GM10266 (cell line): Measurements from ENCODE around the gene PITX1.
"Not testable (repeated sequence)": the region's sequence is repeated elsewhere in the genome, so short reads cannot be mapped to it uniquely, and the experiment has no call there.

ENCODE experiments used
- DNase-seq: peaks from one replicate; pipeline ENCODE4 v3.0.0; 2012; ENCODE audit errors: extremely low spot score
- TF ChIP-seq, protein P1 (sequence below): IDR thresholded peaks from 2 replicates; pipeline ENCODE4 v1.5.1; 2012; ENCODE audit warnings: mild to moderate bottlenecking, low read depth; ENCODE audit not compliant: control insufficient read depth, insufficient read depth; ENCODE audit errors: missing control alignments

Gene PITX1

GRCh38 chr5:135007749-135008363, 26.2 kb downstream of the PITX1 start:
- DNase-seq = no peak
- TF ChIP-seq, protein P1, sequence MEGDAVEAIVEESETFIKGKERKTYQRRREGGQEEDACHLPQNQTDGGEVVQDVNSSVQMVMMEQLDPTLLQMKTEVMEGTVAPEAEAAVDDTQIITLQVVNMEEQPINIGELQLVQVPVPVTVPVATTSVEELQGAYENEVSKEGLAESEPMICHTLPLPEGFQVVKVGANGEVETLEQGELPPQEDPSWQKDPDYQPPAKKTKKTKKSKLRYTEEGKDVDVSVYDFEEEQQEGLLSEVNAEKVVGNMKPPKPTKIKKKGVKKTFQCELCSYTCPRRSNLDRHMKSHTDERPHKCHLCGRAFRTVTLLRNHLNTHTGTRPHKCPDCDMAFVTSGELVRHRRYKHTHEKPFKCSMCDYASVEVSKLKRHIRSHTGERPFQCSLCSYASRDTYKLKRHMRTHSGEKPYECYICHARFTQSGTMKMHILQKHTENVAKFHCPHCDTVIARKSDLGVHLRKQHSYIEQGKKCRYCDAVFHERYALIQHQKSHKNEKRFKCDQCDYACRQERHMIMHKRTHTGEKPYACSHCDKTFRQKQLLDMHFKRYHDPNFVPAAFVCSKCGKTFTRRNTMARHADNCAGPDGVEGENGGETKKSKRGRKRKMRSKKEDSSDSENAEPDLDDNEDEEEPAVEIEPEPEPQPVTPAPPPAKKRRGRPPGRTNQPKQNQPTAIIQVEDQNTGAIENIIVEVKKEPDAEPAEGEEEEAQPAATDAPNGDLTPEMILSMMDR = no peak

DNA sequence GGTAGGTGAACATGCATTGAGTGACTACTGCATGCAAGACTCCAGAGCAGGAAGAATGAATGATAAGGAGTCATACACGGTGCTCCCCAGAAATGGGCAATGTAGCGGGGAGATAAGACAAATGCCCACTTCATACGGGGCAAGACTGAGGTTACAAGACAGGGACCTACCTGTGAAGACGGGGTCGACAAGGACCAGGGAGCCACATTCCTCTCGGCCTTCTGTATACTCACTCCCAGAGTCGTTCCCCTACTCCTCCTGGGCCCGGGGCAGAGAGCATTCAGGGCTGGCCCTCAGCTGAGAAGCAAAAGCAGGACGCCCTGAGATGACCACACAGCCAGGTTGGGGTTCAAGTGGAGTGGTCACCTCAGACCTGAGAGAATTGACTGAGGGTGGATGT, 26.7 kb downstream of the PITX1 start:
- no peak for DNase-seq
- TF ChIP-seq, protein P1 = no peak

- TF ChIP-seq, protein P1 = no peak
- no peak for DNase-seq
These were observed 29.0 kb downstream of the PITX1 start for GRCh38 chr5:135005076-135005475.

GRCh38 chr5:135004376-135004775, 29.7 kb downstream of the PITX1 start:
- DNase-seq = no peak
- TF ChIP-seq, protein P1 = no peak

DNA sequence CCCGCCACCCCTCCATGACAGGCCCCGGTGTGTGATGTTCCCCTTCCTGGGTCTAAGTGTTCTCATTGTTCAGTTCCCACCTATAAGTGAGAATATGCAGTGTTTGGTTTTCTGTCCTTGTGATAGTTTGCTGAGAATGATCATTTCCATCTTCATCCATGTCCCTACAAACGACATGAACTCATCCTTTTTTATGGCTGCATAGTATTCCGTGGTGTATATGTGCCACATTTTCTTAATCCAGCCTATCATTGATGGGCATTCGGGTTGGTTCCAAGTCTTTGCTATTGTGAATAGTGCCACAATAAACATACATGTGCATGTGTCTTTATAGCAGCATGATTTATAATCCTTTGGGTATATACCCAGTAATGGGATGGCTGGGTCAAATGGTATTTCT, 36.0 kb downstream of the PITX1 start:
- not testable (repeated sequence) for DNase-seq

DNA sequence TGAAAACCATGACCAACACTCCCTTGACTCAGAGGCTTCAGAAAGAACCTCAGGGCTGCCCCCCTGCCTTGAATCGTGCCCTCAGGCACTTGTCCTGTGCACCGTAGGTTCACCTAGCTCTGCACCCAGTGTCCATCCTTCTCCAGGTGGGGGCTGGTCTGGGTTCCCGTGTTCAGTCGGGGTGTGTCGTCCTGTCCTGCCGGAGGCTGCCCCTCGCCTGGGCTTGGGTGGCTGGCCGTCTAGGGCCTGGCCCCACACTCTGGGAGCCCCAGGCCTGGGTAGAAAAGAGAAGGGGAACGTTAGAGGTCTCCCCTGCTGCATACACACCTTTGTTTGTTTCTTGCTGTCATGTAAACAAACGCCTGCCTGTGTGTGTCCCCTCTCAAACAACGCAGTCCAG, 37.0 kb downstream of the PITX1 start:
- TF ChIP-seq, protein P1 = no peak
- DNase-seq = no peak

GRCh38 chr5:134995850-134996402, 38.1 kb downstream of the PITX1 start:
- no peak for DNase-seq
- TF ChIP-seq, protein P1 = no peak
